Vagina (tissue), 2 donors: Measurements from ENCODE around the gene RBM41. TPM values are rescaled to one million over a fixed set of nuclear protein-coding genes. Genes with fewer than 3 reads are reported as not detected.
"Not testable (repeated sequence)": the region's sequence is repeated elsewhere in the genome, so short reads cannot be mapped to it uniquely, and the experiment has no call there.

ENCODE experiments used
- DNase-seq, 2 donors: peaks; one replicate each; pipeline ENCODE4 v3.0.0-alpha.2; 2017; ENCODE audit errors: extremely low spot score in 2 of 2
- H3K27ac ChIP-seq: fragments of 200-600 bp; sonication (generic); one replicate; pipeline ENCODE4 v1.5.1; 2019
- H3K27me3 ChIP-seq: fragments of 200-600 bp; sonication (generic); one replicate; pipeline ENCODE4 v1.5.1; 2019
- H3K36me3 ChIP-seq, 2 donors: fragments of 200-600 bp; sonication (generic); one replicate each; pipeline ENCODE4 v1.5.1; 2017 to 2019
- H3K4me1 ChIP-seq: fragments of 200-600 bp; sonication (generic); one replicate; pipeline ENCODE4 v1.5.1; 2019
- H3K4me3 ChIP-seq, 2 donors: fragments of 200-600 bp; sonication (generic); 1 replicate in 1 of 2; 2 replicates in 1 of 2; pipeline ENCODE4 v1.5.1; 2016 to 2019
- H3K9me3 ChIP-seq: fragments of 200-600 bp; sonication (generic); one replicate; pipeline ENCODE4 v1.5.1; 2019
- POLR2A ChIP-seq, 2 donors: fragments of 450-650 bp; IDR thresholded peaks; one replicate each; pipeline ENCODE4 v1.6.1; 2017; ENCODE audit warnings: antibody characterized with exemption in 2 of 2, mild to moderate bottlenecking in 2 of 2, moderate library complexity in 2 of 2
- POLR2AphosphoS5 ChIP-seq, 2 donors: sonication (generic); formaldehyde crosslinking; IDR thresholded peaks; one replicate each; pipeline ENCODE4 v1.9.0; 2017; ENCODE audit warnings: antibody characterized with exemption in 2 of 2, mild to moderate bottlenecking in 2 of 2, low read depth in 1 of 2; ENCODE audit not compliant: insufficient read depth in 1 of 2
- intact Hi-C: fragments of 100-400 bp; cut with DNase I; formaldehyde crosslinking; loops from one replicate; pipeline ENCODE4 v1.15.1; 2023
- total RNA-seq: library from RNA; depleted of rRNA; stranded (reverse); fragments of >200 nt; gene quantifications from one replicate; pipeline ENCODE4 v1.2.3, GENCODE V29; 2016
- TF ChIP-seq, protein P1 (sequence below), 3 experiments: fragments of 450-650 bp in 2 of 3; fragments of 200-600 bp in 1 of 3; sonication (generic) in 1 of 3; IDR thresholded peaks; one replicate each; pipeline ENCODE4 v1.5.1; 2017 to 2019; ENCODE audit warnings: antibody characterized with exemption in 3 of 3, mild to moderate bottlenecking in 2 of 3, moderate library complexity in 2 of 3

RBM41 gene
- total RNA-seq, 1 donor from 2014 or later: 11.5 TPM

GRCh38 chrX:107119283-107119682 is 661 bp upstream of the RBM41 start:
- Histone ChIP-seq H3K4me1 (no peaks in the 10 kb centered on the region), H3K9me3 (no peaks in the 10 kb centered on the region), H3K27ac (no peak overlapping the region), H3K36me3 (peaks cover 0 to 11% of the 10 kb centered on the region in 2 donors), H3K4me3 (no peak overlapping the region), H3K27me3 (no peaks in the 10 kb centered on the region)
- TF ChIP-seq POLR2AphosphoS5 (IDR thresholded peaks at IDR 0.05; ENCODE audit: insufficient read depth in 1 of 2, low read depth in 1 of 2) (no peak), POLR2A (IDR thresholded peaks at IDR 0.05) (no peak)
- TF ChIP-seq, protein P1, sequence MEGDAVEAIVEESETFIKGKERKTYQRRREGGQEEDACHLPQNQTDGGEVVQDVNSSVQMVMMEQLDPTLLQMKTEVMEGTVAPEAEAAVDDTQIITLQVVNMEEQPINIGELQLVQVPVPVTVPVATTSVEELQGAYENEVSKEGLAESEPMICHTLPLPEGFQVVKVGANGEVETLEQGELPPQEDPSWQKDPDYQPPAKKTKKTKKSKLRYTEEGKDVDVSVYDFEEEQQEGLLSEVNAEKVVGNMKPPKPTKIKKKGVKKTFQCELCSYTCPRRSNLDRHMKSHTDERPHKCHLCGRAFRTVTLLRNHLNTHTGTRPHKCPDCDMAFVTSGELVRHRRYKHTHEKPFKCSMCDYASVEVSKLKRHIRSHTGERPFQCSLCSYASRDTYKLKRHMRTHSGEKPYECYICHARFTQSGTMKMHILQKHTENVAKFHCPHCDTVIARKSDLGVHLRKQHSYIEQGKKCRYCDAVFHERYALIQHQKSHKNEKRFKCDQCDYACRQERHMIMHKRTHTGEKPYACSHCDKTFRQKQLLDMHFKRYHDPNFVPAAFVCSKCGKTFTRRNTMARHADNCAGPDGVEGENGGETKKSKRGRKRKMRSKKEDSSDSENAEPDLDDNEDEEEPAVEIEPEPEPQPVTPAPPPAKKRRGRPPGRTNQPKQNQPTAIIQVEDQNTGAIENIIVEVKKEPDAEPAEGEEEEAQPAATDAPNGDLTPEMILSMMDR (IDR thresholded peaks at IDR 0.05): no peak
- DNase-seq: no peak
- intact Hi-C loops: no loop called here

GRCh38 chrX:107117993-107118321 is 665 bp downstream of the RBM41 start:
- no peak for DNase-seq
- no peaks in the 10 kb centered on the region for H3K9me3 ChIP-seq
- peak overlapping the region; percentile 73 for H3K27ac ChIP-seq
- H3K36me3 ChIP-seq: peaks cover 0 to 11% of the 10 kb centered on the region in 2 donors
- H3K4me3 ChIP-seq: peak overlapping the region; percentile 58 to 65
- no peak for TF ChIP-seq POLR2A (IDR thresholded peaks at IDR 0.05)
- H3K4me1 ChIP-seq: no peaks in the 10 kb centered on the region
- intact Hi-C loops: no loop called here
- H3K27me3 ChIP-seq: no peaks in the 10 kb centered on the region

DNA sequence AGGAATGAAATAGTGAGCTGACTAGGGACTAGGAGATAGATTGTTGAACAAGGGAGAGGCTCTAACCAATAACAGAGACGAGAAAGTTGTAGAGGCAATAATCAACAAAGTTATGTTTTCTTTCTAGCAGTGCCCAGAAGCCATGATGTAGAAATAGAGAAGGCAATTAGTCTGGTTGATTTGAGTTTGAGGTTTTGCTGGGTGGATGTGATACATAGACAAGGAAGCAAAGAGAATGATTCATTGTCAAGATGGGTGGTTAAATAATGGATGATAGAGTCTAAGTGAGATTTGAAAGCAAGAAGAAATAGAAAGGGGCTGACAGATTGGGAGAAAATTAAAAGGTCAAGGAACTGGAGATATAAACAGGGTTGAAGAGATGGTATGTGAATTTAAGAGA is 11.2 kb downstream of the RBM41 start:
- H3K9me3 ChIP-seq: no peaks in the 10 kb centered on the region
- no peak for DNase-seq
- H3K4me1 ChIP-seq: no peaks in the 10 kb centered on the region
- peaks cover 0 to 3% of the 10 kb centered on the region in 2 donors for H3K36me3 ChIP-seq
- no peaks in the 10 kb centered on the region for H3K27me3 ChIP-seq
- TF ChIP-seq POLR2AphosphoS5 (IDR thresholded peaks at IDR 0.05; ENCODE audit: insufficient read depth in 1 of 2, low read depth in 1 of 2): no peak
- TF ChIP-seq POLR2A (IDR thresholded peaks at IDR 0.05): no peak
- TF ChIP-seq, protein P1 (IDR thresholded peaks at IDR 0.05): no peak
- H3K27ac ChIP-seq: no peak overlapping the region
- intact Hi-C loops: no loop called here
- H3K4me3 ChIP-seq: no peak overlapping the region

DNA sequence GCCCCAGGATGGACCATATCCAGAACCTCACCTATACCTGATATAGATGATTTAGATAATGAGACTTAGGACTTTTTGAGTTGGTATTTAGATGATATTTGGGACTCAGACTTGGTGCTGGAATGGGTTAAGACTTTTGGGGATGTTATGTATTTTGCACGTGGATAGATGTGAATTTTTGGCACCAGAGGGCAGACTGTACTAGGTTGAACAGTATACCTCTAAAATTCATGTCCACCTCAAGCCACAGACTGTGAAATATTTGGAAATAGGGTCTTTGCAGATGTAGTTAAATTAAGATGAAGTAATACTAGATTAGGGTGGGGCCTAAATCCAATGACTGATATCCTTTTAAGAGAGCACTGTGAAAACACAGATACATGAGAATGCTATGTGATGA is 15.6 kb downstream of the RBM41 start:
- H3K27me3 ChIP-seq: no peaks in the 10 kb centered on the region
- no peak overlapping the region for H3K27ac ChIP-seq
- H3K4me1 ChIP-seq: no peaks in the 10 kb centered on the region
- no peaks in the 10 kb centered on the region for H3K9me3 ChIP-seq
- no peaks in the 10 kb centered on the region for H3K36me3 ChIP-seq
- no peak for DNase-seq
- intact Hi-C loops: no loop called here
- no peak overlapping the region for H3K4me3 ChIP-seq
- TF ChIP-seq, protein P1 (IDR thresholded peaks at IDR 0.05): no peak
- no peak for TF ChIP-seq POLR2A (IDR thresholded peaks at IDR 0.05)
- no peak for TF ChIP-seq POLR2AphosphoS5 (IDR thresholded peaks at IDR 0.05; ENCODE audit: insufficient read depth in 1 of 2, low read depth in 1 of 2)

DNA sequence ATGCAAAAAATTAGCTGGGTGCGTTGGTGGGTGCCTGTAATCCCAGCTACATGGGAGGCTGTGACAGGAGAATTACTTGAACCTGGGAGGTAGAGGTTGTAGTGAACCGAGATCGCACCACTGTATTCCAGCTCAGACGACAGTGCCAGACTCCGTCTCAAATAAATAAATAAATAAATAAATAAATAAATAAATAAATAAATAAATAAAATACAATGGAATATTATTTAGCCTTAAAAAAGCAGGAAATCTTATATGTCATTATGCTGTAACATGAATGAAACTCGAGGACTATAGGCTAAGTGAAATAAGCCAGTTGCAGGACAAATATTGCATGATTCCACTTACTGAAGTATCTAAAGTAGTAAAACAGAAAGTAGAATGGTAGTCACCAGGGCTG is 42.5 kb downstream of the RBM41 start:
- no peaks in the 10 kb centered on the region for H3K9me3 ChIP-seq
- H3K4me1 ChIP-seq: no peaks in the 10 kb centered on the region
- no peaks in the 10 kb centered on the region for H3K36me3 ChIP-seq
- H3K4me3 ChIP-seq: no peak overlapping the region
- H3K27ac ChIP-seq: no peak overlapping the region
- H3K27me3 ChIP-seq: no peaks in the 10 kb centered on the region
- intact Hi-C loops: no loop called here
- no peak for TF ChIP-seq POLR2AphosphoS5 (IDR thresholded peaks at IDR 0.05; ENCODE audit: insufficient read depth in 1 of 2, low read depth in 1 of 2)
- TF ChIP-seq, protein P1 (IDR thresholded peaks at IDR 0.05): no peak
- no peak for TF ChIP-seq POLR2A (IDR thresholded peaks at IDR 0.05)
- DNase-seq: no peak

- H3K27me3 ChIP-seq, H3K27ac ChIP-seq, intact Hi-C loops, H3K36me3 ChIP-seq, DNase-seq, H3K4me1 ChIP-seq, H3K9me3 ChIP-seq, H3K4me3 ChIP-seq: not testable (repeated sequence)
Observed at GRCh38 chrX:107057731-107058130, 60.9 kb downstream of the RBM41 start.
